ENCODE results near the gene TUBB2B. TPM values are rescaled to one million over a fixed set of nuclear protein-coding genes. Genes with fewer than 3 reads are reported as not detected.

The TUBB2B gene
- total RNA-seq, 1 donor from 2014 or later = 144 TPM

DNA sequence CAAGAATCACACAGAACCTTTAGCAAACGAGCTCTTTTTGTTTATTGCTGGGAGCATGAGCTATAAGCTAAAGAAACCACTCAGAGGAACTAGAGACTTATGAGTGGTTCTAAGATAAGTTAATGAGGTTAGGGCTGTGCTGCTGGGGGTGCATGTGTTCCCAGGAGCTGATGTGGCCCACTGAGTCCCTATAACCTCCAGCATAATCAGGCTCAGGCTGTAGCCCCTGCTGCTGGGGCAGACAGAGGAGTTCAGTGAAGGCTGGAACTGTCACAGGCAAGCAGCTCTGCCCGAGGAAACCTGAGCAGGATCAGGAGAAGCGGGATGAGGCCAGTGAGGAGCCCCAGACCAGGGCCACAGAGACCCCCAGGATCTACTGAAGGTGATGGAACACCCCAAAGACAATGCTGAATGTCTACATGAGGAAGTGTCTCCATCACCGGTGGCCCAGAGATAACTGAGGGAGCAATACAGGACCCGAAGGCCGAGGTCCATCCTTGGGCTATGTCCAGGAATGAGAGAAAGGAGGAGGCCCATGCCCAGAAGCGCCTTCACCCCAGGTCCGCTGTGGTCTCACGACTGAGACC lies 17.3 kb downstream of the TUBB2B start:
- Histone ChIP-seq H2AFZ (ENCODE audit: low read depth, low read length) (no peak overlapping the region), H3K9ac (ENCODE audit: low read length) (peak overlapping the region; percentile 75), H3K9me3 (ENCODE audit: insufficient read depth, low read depth, low read length) (no peaks in the 10 kb centered on the region), H3K27ac (ENCODE audit: low read depth, low read length) (peak overlapping the region; percentile 80), H3K27me3 (ENCODE audit: insufficient read depth, low read length) (no peaks in the 10 kb centered on the region), H3K4me3 (ENCODE audit: insufficient read depth, low read depth, low read length) (no peak overlapping the region), H3K79me2 (ENCODE audit: insufficient read depth, low read length) (no peaks in the 10 kb centered on the region), H3K4me1 (ENCODE audit: insufficient read depth, low read length) (peaks cover 44% of the 10 kb centered on the region), H4K20me1 (ENCODE audit: insufficient read depth, low read length) (no peaks in the 10 kb centered on the region), H3K4me2 (ENCODE audit: low read length) (peak overlapping the region; percentile 81), H3K36me3 (ENCODE audit: insufficient read depth, low read length) (no peaks in the 10 kb centered on the region)
- TF ChIP-seq, protein P1, sequence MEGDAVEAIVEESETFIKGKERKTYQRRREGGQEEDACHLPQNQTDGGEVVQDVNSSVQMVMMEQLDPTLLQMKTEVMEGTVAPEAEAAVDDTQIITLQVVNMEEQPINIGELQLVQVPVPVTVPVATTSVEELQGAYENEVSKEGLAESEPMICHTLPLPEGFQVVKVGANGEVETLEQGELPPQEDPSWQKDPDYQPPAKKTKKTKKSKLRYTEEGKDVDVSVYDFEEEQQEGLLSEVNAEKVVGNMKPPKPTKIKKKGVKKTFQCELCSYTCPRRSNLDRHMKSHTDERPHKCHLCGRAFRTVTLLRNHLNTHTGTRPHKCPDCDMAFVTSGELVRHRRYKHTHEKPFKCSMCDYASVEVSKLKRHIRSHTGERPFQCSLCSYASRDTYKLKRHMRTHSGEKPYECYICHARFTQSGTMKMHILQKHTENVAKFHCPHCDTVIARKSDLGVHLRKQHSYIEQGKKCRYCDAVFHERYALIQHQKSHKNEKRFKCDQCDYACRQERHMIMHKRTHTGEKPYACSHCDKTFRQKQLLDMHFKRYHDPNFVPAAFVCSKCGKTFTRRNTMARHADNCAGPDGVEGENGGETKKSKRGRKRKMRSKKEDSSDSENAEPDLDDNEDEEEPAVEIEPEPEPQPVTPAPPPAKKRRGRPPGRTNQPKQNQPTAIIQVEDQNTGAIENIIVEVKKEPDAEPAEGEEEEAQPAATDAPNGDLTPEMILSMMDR (IDR thresholded peaks at IDR 0.05; ENCODE audit: insufficient read depth, low read depth, low read length) = no peak
- TF ChIP-seq EZH2 (IDR thresholded peaks at IDR 0.05; ENCODE audit: insufficient read depth, low read length) = no peak
- FAIRE-seq = no peak
- peaks cover 31% of the 10 kb centered on the region for H3K4me1 Mint-ChIP-seq (ENCODE audit: low read depth, unreplicated experiment)
- H3K27me3 Mint-ChIP-seq (ENCODE audit: low read depth, unreplicated experiment) = no peaks in the 10 kb centered on the region
- H3K9me3 Mint-ChIP-seq (ENCODE audit: unreplicated experiment) = no peaks in the 10 kb centered on the region
- H3K4me3 Mint-ChIP-seq (ENCODE audit: unreplicated experiment) = no peak overlapping the region
- H3K27ac Mint-ChIP-seq (ENCODE audit: unreplicated experiment) = peak overlapping the region; percentile 97
- no peak for DNase-seq (ENCODE audit: low read depth)
- H3K36me3 Mint-ChIP-seq (ENCODE audit: low read depth, unreplicated experiment) = peaks cover 1% of the 10 kb centered on the region

- Histone ChIP-seq H3K36me3 (ENCODE audit: insufficient read depth, low read length) (no peaks in the 10 kb centered on the region), H3K9ac (ENCODE audit: low read length) (peak overlapping the region; percentile 75), H3K9me3 (ENCODE audit: insufficient read depth, low read depth, low read length) (no peaks in the 10 kb centered on the region), H3K27me3 (ENCODE audit: insufficient read depth, low read length) (no peaks in the 10 kb centered on the region), H3K79me2 (ENCODE audit: insufficient read depth, low read length) (no peaks in the 10 kb centered on the region), H2AFZ (ENCODE audit: low read depth, low read length) (no peak overlapping the region), H3K4me2 (ENCODE audit: low read length) (peak overlapping the region; percentile 81), H3K4me1 (ENCODE audit: insufficient read depth, low read length) (peaks cover 40% of the 10 kb centered on the region), H4K20me1 (ENCODE audit: insufficient read depth, low read length) (no peaks in the 10 kb centered on the region), H3K27ac (ENCODE audit: low read depth, low read length) (peak overlapping the region; percentile 80), H3K4me3 (ENCODE audit: insufficient read depth, low read depth, low read length) (peak overlapping the region; percentile 30)
- Mint-ChIP-seq H3K36me3 (ENCODE audit: low read depth, unreplicated experiment) (peaks cover 3% of the 10 kb centered on the region), H3K27me3 (ENCODE audit: low read depth, unreplicated experiment) (no peaks in the 10 kb centered on the region), H3K4me3 (ENCODE audit: unreplicated experiment) (peak overlapping the region; percentile 72), H3K9me3 (ENCODE audit: unreplicated experiment) (no peaks in the 10 kb centered on the region), H3K4me1 (ENCODE audit: low read depth, unreplicated experiment) (peaks cover 32% of the 10 kb centered on the region), H3K27ac (ENCODE audit: unreplicated experiment) (peak overlapping the region; percentile 97)
- no peak for TF ChIP-seq EZH2 (IDR thresholded peaks at IDR 0.05; ENCODE audit: insufficient read depth, low read length)
- TF ChIP-seq, protein P1 (IDR thresholded peaks at IDR 0.05; ENCODE audit: insufficient read depth, low read depth, low read length) = peak; percentile 19
- DNase-seq (ENCODE audit: low read depth) (peak; percentile 98), FAIRE-seq (no peak)
Observed at GRCh38 chr6:3209114-3210023, 18.1 kb downstream of the TUBB2B start.
